Subcutaneous abdominal adipose tissue (tissue), 5 donors: ENCODE measurements around the gene GTF3C4.

Experiments used
- H3K27ac ChIP-seq: one replicate; pipeline ENCODE4 v1.7.0; 2013; ENCODE audit warnings: low read depth, mild to moderate bottlenecking, inconsistent platforms, low read length, moderate library complexity
- H3K27me3 ChIP-seq, 5 donors: one replicate each; pipeline ENCODE4 v1.7.0; 2013; ENCODE audit warnings: low read length in 5 of 5, inconsistent platforms in 1 of 5; ENCODE audit not compliant: control insufficient read depth in 5 of 5, insufficient read depth in 4 of 5
- H3K36me3 ChIP-seq, 5 donors: one replicate each; pipeline ENCODE4 v1.7.0; 2013; ENCODE audit warnings: low read length in 5 of 5; ENCODE audit not compliant: control insufficient read depth in 5 of 5, insufficient read depth in 5 of 5
- H3K4me1 ChIP-seq, 5 donors: one replicate each; pipeline ENCODE4 v1.7.0; 2013; ENCODE audit warnings: low read length in 5 of 5, mild to moderate bottlenecking in 3 of 5, moderate library complexity in 1 of 5; ENCODE audit not compliant: control insufficient read depth in 5 of 5, insufficient read depth in 5 of 5
- H3K4me3 ChIP-seq, 5 donors: one replicate each; pipeline ENCODE4 v1.7.0; 2013; ENCODE audit warnings: low read length in 5 of 5, low read depth in 1 of 5
- H3K9ac ChIP-seq, 5 donors: one replicate each; pipeline ENCODE4 v1.7.0; 2013; ENCODE audit warnings: low read length in 5 of 5, mild to moderate bottlenecking in 4 of 5, moderate library complexity in 3 of 5
- H3K9me3 ChIP-seq, 5 donors: one replicate each; pipeline ENCODE4 v1.7.0; 2013; ENCODE audit warnings: low read length in 5 of 5; ENCODE audit not compliant: control insufficient read depth in 5 of 5
- donor health status: healthy.
- donor health status: healthy.
- donor health status: healthy.
- donor health status: healthy.
- donor health status: healthy.

The GTF3C4 gene

DNA sequence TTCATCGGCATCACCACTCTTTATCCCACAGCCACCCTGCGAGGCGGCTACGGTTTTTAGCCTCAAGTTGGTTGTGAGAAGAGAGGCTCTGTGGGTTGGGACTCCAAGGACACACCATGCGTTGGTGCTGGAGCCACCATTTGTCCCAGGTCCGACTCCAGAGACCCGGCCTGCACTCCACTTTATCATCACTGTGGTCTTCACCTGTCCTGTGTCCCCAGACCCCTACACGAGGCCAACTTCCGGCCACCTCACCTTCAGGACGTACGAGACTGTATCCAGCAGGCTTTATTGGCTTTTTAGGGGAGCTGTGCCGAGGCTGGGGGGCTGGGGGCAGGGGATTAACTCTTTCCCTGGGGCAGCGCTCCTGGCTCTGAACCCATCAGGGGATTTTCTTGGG lies 55.0 kb downstream of the GTF3C4 start:
- no peak overlapping the region for H3K27ac ChIP-seq

DNA sequence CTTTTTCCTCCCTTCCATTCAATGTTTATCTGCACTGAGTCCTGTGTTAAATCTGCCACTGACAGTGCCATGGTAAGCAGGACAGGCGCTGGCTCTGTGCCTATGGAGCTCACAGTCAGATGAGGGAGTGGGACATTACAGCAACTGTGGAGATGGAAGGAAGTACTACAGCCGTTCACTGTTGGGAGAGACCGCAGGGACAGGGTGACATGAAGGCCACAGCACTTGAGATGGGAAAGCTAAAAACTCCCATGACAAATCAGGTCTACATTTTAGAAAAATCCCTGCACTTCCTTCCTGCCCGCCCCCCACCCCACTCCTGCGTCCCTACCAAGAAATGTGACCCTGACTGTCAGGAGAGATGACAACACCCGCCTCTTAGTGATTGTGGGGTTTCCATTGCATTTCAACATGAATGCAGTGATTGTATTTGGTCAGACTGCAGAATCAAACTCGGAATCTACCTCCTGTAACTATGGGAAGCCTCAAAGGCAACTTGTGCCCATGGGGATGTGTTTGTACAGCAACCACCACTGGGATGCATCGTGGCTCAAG lies 56.4 kb downstream of the GTF3C4 start:
- H3K4me1 ChIP-seq, result no peaks in the 10 kb centered on the region
- H3K4me3 ChIP-seq, result no peak overlapping the region
- H3K9me3 ChIP-seq, result no peaks in the 10 kb centered on the region
- no peak overlapping the region for H3K9ac ChIP-seq
- H3K27ac ChIP-seq, result no peak overlapping the region
- H3K27me3 ChIP-seq, result peaks cover 6 to 24% (median 16%) of the 10 kb centered on the region in 5 donors
- no peaks in the 10 kb centered on the region for H3K36me3 ChIP-seq

More for the DNA sequence above, 55.0 kb downstream of the GTF3C4 start:
- Histone ChIP-seq H3K27me3 (peaks cover 8 to 26% (median 16%) of the 10 kb centered on the region in 5 donors), H3K9me3 (no peaks in the 10 kb centered on the region), H3K4me1 (no peaks in the 10 kb centered on the region), H3K9ac (no peak overlapping the region), H3K36me3 (no peaks in the 10 kb centered on the region), H3K4me3 (no peak overlapping the region)

DNA sequence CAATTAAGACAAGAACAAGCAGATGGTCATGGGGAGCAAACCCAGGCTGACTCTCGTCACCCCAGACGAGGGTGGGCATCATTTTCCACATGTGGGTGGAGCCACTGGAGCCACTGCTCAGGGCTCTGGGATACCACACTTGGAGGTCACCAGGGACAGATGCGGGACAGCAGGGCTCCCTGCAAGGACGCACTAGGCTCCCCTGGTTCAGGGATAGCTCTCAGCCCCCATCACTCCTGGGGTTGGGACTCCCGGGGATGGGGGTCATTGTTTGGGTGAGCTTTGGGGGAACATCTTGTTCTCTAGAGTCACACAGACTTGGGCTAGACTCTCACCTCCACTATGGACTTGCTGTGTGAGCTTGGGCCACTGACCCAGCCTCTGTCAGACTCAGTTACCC lies 57.8 kb downstream of the GTF3C4 start:
- no peak overlapping the region for H3K27ac ChIP-seq
- H3K36me3 ChIP-seq, result no peaks in the 10 kb centered on the region
- H3K4me1 ChIP-seq, result peaks cover 0 to 7% (median 0%) of the 10 kb centered on the region in 5 donors
- H3K9me3 ChIP-seq, result no peaks in the 10 kb centered on the region
- H3K9ac ChIP-seq, result no peak overlapping the region
- no peak overlapping the region for H3K4me3 ChIP-seq
- H3K27me3 ChIP-seq, result peaks cover under 1 to 15% (median 13%) of the 10 kb centered on the region in 5 donors

DNA sequence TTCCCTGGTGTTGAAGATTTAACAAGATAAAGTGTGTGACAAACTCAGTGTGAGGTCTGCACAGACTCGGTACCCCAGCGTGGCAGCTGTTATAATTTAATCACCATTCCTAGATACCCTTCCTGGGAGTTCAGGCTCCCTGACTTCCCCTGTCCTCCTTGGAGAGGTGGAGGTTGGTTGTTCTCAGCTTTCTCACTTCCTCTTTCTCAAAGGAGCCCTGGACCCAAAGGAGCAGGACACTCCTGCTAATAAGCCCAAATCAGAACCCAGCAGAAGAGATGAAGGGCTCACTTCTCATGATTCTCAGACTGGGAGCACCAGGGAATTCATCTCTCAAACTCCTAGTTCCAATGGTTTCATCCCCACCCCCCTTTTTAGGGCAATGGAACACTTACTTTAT lies 58.2 kb downstream of the GTF3C4 start:
- Histone ChIP-seq H3K9ac (no peak overlapping the region), H3K4me3 (no peak overlapping the region), H3K27ac (no peak overlapping the region), H3K36me3 (no peaks in the 10 kb centered on the region), H3K27me3 (peaks cover 1 to 15% (median 15%) of the 10 kb centered on the region in 5 donors), H3K4me1 (peaks cover 0 to 11% (median 0%) of the 10 kb centered on the region in 5 donors), H3K9me3 (no peaks in the 10 kb centered on the region)

DNA sequence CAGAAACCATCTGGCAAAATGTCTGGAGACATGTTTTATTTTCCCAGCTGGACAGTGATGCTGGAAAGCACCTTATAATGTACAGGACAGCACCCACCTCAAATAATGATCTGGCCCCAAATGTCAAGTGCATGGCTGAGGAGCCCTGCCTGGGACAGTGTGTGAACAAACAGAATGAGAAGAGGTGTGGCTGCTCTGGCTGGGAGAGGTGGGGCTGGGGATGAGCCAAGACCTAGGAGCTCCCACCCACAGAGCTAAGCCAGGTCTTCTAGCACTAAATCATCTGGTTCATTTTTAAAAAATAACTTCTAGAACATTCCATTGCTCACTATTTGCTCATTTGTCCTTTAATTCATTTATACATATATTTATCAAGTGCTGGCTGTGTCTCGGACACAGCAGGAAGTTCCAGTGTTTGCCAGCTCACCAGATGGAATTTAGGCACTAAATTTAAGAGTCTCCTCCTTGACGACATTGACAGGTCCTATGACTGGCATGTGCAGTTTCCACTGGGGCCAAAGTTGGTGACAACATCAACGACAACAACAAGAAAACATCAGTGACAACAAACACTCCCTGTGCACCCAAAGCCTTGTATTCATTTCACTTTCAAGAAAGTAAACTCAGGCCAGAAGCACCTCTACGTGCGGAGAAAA lies 59.1 kb downstream of the GTF3C4 start:
- Histone ChIP-seq H3K9me3 (no peaks in the 10 kb centered on the region), H3K27me3 (peaks cover 5 to 19% (median 15%) of the 10 kb centered on the region in 5 donors), H3K4me3 (no peak overlapping the region), H3K27ac (no peak overlapping the region), H3K4me1 (peaks cover 0 to 14% (median 0%) of the 10 kb centered on the region in 5 donors), H3K36me3 (no peaks in the 10 kb centered on the region), H3K9ac (no peak overlapping the region)

DNA sequence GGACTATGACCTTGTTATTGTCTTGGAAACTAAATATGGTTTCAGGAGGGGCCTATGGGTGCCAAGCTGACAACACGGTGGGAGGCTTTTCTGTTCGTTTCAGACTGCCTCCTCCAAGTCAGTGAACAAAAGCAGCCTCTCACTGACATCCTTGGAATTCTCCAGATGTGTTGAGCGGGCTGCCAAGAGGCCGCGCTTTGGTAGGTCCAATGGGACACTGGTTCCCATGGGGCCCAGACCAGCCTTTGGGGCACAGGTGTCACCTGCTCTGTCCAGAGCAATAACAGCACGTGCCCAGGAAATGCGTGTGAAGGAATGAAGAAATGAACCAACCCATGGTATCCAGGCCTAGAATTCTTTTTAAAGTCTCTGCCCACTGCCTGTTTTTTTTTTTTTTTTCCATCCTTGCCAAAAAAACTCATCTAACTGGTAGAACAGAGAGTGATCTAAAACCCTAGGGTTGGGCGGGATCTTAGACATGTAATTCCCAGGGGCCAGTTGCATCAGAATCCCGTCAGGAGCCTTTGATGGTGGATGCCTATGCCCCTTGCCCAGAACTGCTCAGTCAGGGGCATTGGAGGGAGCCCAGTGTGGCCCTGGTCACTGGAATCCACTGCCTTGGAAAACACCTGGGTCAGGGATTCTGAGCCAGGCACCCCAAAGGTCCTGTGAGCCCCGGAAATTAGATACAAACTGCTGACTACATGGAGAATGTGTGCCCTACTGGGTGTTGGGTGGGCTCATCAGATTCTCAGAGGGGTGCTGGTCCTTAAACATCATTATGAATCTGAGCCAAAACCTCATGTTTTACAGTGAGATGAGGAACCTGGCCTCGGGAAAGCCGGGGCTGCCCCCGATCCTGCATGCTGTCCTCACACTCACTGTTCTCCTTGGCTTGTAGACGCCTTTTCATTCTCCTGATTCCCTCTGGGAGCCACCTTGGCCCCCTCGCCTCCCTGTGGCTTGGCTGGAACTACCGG lies 60.1 kb downstream of the GTF3C4 start:
- Histone ChIP-seq H3K4me3 (no peak overlapping the region), H3K36me3 (no peaks in the 10 kb centered on the region), H3K9ac (no peak overlapping the region), H3K9me3 (no peaks in the 10 kb centered on the region), H3K27ac (no peak overlapping the region), H3K27me3 (peaks cover 5 to 19% (median 15%) of the 10 kb centered on the region in 5 donors), H3K4me1 (peaks cover 0 to 14% (median 0%) of the 10 kb centered on the region in 5 donors)

DNA sequence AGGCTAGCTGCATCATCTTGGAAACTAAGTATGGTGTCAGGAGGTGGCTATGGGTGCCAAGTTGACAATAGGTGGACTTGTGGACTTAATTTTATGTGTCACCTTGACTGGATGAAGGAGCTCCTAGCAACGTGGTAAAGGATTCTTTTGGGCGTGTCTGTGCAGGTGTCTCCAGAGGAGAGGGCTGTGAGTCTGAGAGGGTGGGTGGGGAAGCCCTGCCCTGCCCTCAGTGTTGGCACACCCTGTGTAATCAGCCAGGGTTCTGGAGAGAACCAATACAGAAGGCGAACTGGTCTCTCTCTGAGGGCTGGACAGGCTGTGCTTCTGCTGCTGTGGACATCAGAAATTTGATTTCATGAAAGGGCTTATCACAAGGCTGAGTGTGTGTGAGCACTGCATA lies 61.0 kb downstream of the GTF3C4 start:
- Histone ChIP-seq H3K27ac (no peak overlapping the region), H3K4me1 (peaks cover 0 to 14% (median 0%) of the 10 kb centered on the region in 5 donors)

DNA sequence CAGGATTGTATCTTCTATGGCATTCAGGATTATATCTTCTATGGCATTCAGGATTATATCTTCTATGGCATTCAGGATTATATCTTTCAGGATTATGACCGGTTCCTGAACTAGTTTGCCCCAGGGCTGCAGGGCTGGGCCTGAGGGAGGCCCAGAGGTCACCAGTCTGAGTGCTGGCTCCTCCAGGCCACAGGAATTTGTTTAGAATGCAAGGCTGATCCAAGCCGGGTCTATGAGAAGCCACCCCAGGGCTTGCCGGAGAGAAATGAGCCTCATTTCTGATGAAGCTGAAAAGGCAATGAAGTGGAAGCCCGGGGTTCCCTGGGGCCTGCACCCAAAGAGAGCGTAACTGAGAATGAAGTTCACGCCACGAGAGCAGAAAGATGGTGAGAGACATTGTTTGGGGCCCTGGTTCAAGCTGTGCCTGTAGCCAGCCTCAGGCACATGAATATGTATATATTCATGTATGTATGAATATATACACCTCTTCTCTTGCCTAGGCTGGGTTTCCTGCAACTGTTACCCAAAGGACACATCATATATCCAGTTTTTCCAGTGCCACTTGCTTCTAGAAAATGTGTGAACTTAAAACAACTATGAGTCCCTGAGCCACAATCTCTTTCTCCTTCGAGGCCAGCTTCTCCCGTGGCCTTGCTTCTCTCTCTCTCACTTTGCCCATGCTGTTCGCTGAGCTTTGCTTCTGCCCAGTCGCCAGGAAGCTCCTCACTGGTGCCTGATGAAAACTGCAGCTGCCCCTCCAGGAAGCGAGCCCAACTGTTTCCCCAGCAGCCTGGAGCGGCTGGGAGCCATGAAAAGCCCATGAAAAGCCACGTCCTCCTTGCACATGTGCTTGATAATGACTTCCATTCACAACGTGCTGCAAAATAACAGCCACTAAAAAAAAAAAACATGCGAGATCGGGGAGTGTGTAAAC lies 62.3 kb downstream of the GTF3C4 start:
- Histone ChIP-seq H3K4me3 (peak overlapping the region in 2 of 5 donors; percentile 36 to 49), H3K4me1 (peaks cover 0 to 14% (median 0%) of the 10 kb centered on the region in 5 donors), H3K27me3 (peaks cover 5 to 13% (median 9%) of the 10 kb centered on the region in 5 donors), H3K36me3 (no peaks in the 10 kb centered on the region), H3K27ac (no peak overlapping the region), H3K9ac (no peak overlapping the region), H3K9me3 (no peaks in the 10 kb centered on the region)

More for the DNA sequence above, 61.0 kb downstream of the GTF3C4 start:
- Histone ChIP-seq H3K27me3 (peaks cover 5 to 19% (median 15%) of the 10 kb centered on the region in 5 donors), H3K9ac (no peak overlapping the region), H3K9me3 (no peaks in the 10 kb centered on the region), H3K4me3 (no peak overlapping the region), H3K36me3 (no peaks in the 10 kb centered on the region)

DNA sequence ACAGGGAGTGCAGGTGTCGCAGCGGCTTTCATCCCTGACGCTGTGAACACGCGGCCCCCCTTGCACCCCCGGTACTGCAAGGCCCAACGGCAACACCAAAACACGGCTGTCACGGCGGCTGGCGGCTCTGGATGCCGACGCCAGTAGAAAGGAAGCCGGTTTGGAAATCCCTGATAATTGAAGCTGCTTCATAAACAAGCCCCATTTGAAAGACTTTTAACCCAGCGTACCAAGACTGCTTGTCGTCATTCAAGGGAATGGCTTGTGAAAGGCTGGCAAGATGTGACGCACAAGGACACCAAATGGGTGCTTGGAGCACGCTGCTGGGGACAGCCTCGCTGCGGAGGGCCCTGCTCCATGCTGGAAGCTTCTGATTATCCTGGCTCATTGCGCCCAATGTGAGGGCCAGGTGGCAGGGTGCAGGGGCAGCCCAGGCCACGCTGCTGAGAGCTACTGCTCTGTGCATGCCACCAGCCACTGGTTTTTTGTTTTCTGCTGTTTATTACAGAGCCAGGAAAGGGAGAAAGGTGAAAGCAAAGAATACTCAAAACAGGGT lies 63.1 kb downstream of the GTF3C4 start:
- H3K27ac ChIP-seq, result no peak overlapping the region
- peak overlapping the region in 2 of 5 donors; percentile 36 to 49 for H3K4me3 ChIP-seq
- H3K27me3 ChIP-seq, result peaks cover 4 to 11% (median 6%) of the 10 kb centered on the region in 5 donors
- H3K36me3 ChIP-seq, result no peaks in the 10 kb centered on the region
- no peaks in the 10 kb centered on the region for H3K9me3 ChIP-seq
- no peak overlapping the region for H3K9ac ChIP-seq
- H3K4me1 ChIP-seq, result peaks cover 0 to 14% (median 0%) of the 10 kb centered on the region in 5 donors
